Endothelial cell of umbilical vein (primary cell): ENCODE results near the gene CTTN.

ENCODE experiments used
- CTCF ChIP-seq, 2 donors: IDR thresholded peaks; 1 replicate in 1 of 2; 2 replicates in 1 of 2; pipeline ENCODE4 v1.5.1; 2011; ENCODE audit warnings: low read length in 2 of 2, mild to moderate bottlenecking in 2 of 2, moderate library complexity in 2 of 2, control low read depth in 1 of 2, inconsistent platforms in 1 of 2, low read depth in 1 of 2; ENCODE audit not compliant: insufficient read depth in 1 of 2; ENCODE audit errors: extremely low read depth in 1 of 2
- POLR2A ChIP-seq: IDR thresholded peaks from 2 replicates; pipeline ENCODE4 v1.6.1; 2012; ENCODE audit warnings: low read depth, mild to moderate bottlenecking, control low read depth, low read length
- POLR2AphosphoS5 ChIP-seq: IDR thresholded peaks from 2 replicates; pipeline ENCODE4 v1.6.1; 2012; ENCODE audit warnings: low read depth, mild to moderate bottlenecking, control low read depth, low read length, moderate library complexity; ENCODE audit not compliant: insufficient read depth

GRCh38 chr11:70433038-70433437, 34.7 kb downstream of the CTTN start:
- no peak for TF ChIP-seq POLR2AphosphoS5
- no peak for TF ChIP-seq POLR2A
- TF ChIP-seq CTCF (IDR thresholded peaks at IDR 0.05; ENCODE audit: extremely low read depth in 1 of 2, insufficient read depth in 1 of 2, low read depth in 1 of 2, low read length in 2 of 2), result no peak
